ENCODE data around the gene GPR141.

DNA sequence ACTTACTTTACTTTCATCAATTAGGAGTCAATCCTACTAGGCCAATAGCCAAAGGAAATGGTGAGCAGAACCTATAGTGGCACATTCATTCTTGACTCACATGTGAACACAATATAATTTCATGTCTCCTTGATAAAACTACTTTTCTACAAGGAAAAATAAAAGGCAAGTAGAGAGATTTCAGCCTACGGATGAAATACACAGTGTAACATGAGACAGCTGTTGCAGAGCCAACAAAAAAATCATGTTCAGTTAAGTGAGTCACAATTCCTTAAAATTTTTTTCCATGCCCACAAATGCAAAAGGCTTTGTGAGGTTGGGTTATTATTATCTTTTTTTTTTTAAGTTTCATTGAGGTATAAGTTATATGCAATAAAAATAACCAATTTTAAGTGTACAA, 54.8 kb downstream of the GPR141 start:
- TF ChIP-seq, protein P1, sequence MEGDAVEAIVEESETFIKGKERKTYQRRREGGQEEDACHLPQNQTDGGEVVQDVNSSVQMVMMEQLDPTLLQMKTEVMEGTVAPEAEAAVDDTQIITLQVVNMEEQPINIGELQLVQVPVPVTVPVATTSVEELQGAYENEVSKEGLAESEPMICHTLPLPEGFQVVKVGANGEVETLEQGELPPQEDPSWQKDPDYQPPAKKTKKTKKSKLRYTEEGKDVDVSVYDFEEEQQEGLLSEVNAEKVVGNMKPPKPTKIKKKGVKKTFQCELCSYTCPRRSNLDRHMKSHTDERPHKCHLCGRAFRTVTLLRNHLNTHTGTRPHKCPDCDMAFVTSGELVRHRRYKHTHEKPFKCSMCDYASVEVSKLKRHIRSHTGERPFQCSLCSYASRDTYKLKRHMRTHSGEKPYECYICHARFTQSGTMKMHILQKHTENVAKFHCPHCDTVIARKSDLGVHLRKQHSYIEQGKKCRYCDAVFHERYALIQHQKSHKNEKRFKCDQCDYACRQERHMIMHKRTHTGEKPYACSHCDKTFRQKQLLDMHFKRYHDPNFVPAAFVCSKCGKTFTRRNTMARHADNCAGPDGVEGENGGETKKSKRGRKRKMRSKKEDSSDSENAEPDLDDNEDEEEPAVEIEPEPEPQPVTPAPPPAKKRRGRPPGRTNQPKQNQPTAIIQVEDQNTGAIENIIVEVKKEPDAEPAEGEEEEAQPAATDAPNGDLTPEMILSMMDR (conservative IDR thresholded peaks at IDR 0.05; ENCODE audit: low read length) = no peak
- TF ChIP-seq EZH2phosphoT487 (IDR thresholded peaks at IDR 0.05; ENCODE audit: borderline replicate concordance) = no peak
